OCI-LY1 (cell line): ENCODE measurements around the gene CACNA1C.

ENCODE experiments used
- H2AFZ ChIP-seq: fragments of 200-600 bp; sonication (generic), shearing (Covaris generic); 2 replicates; pipeline ENCODE4 v1.6.0; 2014; ENCODE audit warnings: antibody characterized with exemption, mild to moderate bottlenecking, low read length
- H3F3A ChIP-seq: fragments of 200-600 bp; sonication (generic), shearing (Covaris generic); 2 replicates; pipeline ENCODE4 v1.6.0; 2014; ENCODE audit warnings: mild to moderate bottlenecking, antibody characterized with exemption, low read length, moderate library complexity; ENCODE audit not compliant: insufficient read depth
- H3K27ac ChIP-seq: fragments of 200-600 bp; sonication (generic); 2 replicates; pipeline ENCODE4 v1.5.1; 2014; ENCODE audit warnings: low read length, mixed run types, mild to moderate bottlenecking, low read depth; ENCODE audit not compliant: poor library complexity, severe bottlenecking
- H3K27me3 ChIP-seq: fragments of 200-600 bp; sonication (generic); 2 replicates; pipeline ENCODE4 v1.6.0; 2014; ENCODE audit warnings: antibody characterized with exemption, mild to moderate bottlenecking, low read length, moderate library complexity; ENCODE audit not compliant: insufficient read depth
- H3K36me3 ChIP-seq: fragments of 200-600 bp; sonication (generic); 2 replicates; pipeline ENCODE4 v1.6.1; 2014; ENCODE audit warnings: mild to moderate bottlenecking, antibody characterized with exemption, low read length, moderate library complexity, mixed read lengths; ENCODE audit not compliant: insufficient read depth
- H3K4me1 ChIP-seq: fragments of 200-600 bp; sonication (generic); 2 replicates; pipeline ENCODE4 v1.5.1; 2014; ENCODE audit warnings: mild to moderate bottlenecking, low read length, moderate library complexity; ENCODE audit not compliant: insufficient read depth, severe bottlenecking
- H3K4me2 ChIP-seq: fragments of 200-600 bp; sonication (generic), shearing (Covaris generic); 2 replicates; pipeline ENCODE4 v1.6.1; 2014; ENCODE audit warnings: low read length
- H3K4me3 ChIP-seq: fragments of 200-600 bp; sonication (generic); 2 replicates; pipeline ENCODE4 v1.5.1; 2014; ENCODE audit warnings: low read length, low read depth, mild to moderate bottlenecking, mixed read lengths; ENCODE audit not compliant: poor library complexity, severe bottlenecking
- H3K79me2 ChIP-seq: fragments of 200-600 bp; shearing (Covaris generic); 2 replicates; pipeline ENCODE4 v1.6.1; 2016; ENCODE audit warnings: mixed run types, low read length, mixed read lengths; ENCODE audit not compliant: insufficient read depth
- H3K9ac ChIP-seq: fragments of 200-600 bp; sonication (generic), shearing (Covaris generic); 2 replicates; pipeline ENCODE4 v1.6.1; 2014; ENCODE audit warnings: mild to moderate bottlenecking, low read length, mixed read lengths
- H3K9me2 ChIP-seq: fragments of 200-600 bp; sonication (generic), shearing (Covaris generic); 2 replicates; pipeline ENCODE4 v1.6.1; 2014; ENCODE audit warnings: low read depth, mild to moderate bottlenecking, low read length, mixed read lengths
- H3K9me3 ChIP-seq: fragments of 200-600 bp; shearing (Covaris generic); 2 replicates; pipeline ENCODE4 v1.6.1; 2014; ENCODE audit warnings: low read length, mixed read lengths
- H4K20me1 ChIP-seq: fragments of 200-600 bp; sonication (generic), shearing (Covaris generic); 2 replicates; pipeline ENCODE4 v1.6.0; 2016; ENCODE audit warnings: mild to moderate bottlenecking, low read length; ENCODE audit not compliant: insufficient read depth
- CTCF ChIP-seq: fragments of 200-600 bp; sonication (generic), shearing (Covaris generic); IDR thresholded peaks from 2 replicates; pipeline ENCODE4 v1.5.1; 2017; ENCODE audit warnings: mild to moderate bottlenecking, antibody characterized with exemption, low read length, moderate library complexity, mixed read lengths
- EZH2 ChIP-seq: fragments of 200-600 bp; sonication (generic), shearing (Covaris generic); IDR thresholded peaks from 2 replicates; pipeline ENCODE4 v1.8.0; 2017; ENCODE audit warnings: borderline replicate concordance, mixed run types, mild to moderate bottlenecking, antibody characterized with exemption, low read length, moderate library complexity, mixed read lengths

The CACNA1C gene

DNA sequence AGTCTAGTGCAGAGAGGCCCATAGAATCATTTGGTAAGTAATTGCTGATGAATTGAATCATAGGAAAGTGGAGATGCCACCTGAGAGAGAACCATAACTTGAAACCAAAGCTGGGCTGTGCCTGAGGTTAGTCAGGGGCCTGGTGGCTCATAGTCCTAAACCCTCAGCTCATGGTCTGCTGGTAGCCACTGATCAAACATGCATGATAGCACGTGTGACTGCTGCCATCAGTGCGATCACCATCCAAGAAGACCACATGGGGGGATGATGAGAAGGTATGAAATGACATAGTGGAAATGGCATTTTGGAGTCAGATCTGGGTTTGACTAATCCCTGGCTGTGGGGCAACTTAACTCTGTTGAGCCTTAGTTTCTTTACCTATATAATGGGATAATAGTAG lies 190.5 kb downstream of the CACNA1C start:
- H3K4me2 ChIP-seq = no peak overlapping the region
- peaks cover 85% of the 10 kb centered on the region for H3K4me1 ChIP-seq
- no peak overlapping the region for H3K4me3 ChIP-seq
- no peak overlapping the region for H2AFZ ChIP-seq
- H3F3A ChIP-seq = peaks cover 8% of the 10 kb centered on the region; the same call in 1 of the 2 replicates
- no peaks in the 10 kb centered on the region for H3K79me2 ChIP-seq
- no peak overlapping the region for H3K9ac ChIP-seq
- no peaks in the 10 kb centered on the region for H3K27me3 ChIP-seq
- peak overlapping the region; percentile 100 for H3K27ac ChIP-seq
- H3K9me3 ChIP-seq = no peaks in the 10 kb centered on the region
- no peaks in the 10 kb centered on the region for H3K36me3 ChIP-seq
- H3K9me2 ChIP-seq = no peaks in the 10 kb centered on the region
- no peaks in the 10 kb centered on the region for H4K20me1 ChIP-seq
- TF ChIP-seq CTCF = no peak
- TF ChIP-seq EZH2 = no peak

DNA sequence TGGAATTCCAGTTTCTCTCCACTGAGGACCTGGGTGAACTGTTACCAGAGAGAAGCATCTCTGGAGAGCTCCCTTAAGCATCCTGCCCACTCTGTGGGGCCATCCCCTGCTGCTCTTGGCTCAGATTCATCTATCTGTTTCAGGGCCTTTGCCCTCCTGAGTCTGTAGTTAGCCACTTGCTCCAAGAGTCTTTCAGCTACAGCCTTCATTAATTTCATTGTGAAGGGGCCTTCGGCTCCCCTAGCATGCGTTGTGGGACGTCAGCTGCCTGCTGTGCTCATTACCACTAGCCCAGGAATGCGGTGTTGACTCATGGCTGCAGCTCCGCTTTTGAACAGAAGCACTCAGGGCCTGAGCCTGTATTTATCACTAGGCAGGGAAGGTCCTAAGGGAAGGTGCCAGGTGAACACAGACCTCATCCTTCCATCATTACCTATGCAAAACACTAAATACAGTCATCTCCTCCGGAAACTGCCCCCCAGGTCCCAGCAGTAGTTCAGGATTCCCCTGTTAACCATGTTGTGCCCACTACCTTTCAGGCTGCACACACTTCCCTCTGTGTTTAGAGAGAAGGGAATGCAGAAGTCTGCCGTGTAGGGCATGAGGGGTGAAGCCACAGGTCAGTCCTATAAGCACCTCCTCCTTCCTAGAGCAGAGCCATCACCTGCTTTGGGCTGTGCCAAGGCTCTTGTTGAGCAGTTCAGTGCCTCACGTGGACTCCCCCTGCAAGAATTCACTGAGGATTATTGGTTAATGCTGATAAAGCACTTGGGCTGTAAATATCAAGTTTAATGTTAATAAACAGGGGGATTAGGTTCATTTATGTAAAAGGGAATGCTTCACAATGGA lies 191.4 kb downstream of the CACNA1C start:
- Histone ChIP-seq H3K36me3 (no peaks in the 10 kb centered on the region), H3K9me3 (no peaks in the 10 kb centered on the region), H4K20me1 (no peaks in the 10 kb centered on the region), H3K27ac (peak overlapping the region; percentile 100), H3K79me2 (no peaks in the 10 kb centered on the region), H3K4me3 (no peak overlapping the region), H3F3A (peaks cover 16% of the 10 kb centered on the region; the same call in 1 of the 2 replicates), H3K4me1 (peaks cover 94% of the 10 kb centered on the region), H3K9ac (peak overlapping the region; percentile 80; the same call in 1 of the 2 replicates), H3K27me3 (no peaks in the 10 kb centered on the region), H3K4me2 (peak overlapping the region; percentile 60; the same call in 1 of the 2 replicates), H2AFZ (no peak overlapping the region), H3K9me2 (no peaks in the 10 kb centered on the region)
- TF ChIP-seq CTCF = no peak
- TF ChIP-seq EZH2 = no peak

DNA sequence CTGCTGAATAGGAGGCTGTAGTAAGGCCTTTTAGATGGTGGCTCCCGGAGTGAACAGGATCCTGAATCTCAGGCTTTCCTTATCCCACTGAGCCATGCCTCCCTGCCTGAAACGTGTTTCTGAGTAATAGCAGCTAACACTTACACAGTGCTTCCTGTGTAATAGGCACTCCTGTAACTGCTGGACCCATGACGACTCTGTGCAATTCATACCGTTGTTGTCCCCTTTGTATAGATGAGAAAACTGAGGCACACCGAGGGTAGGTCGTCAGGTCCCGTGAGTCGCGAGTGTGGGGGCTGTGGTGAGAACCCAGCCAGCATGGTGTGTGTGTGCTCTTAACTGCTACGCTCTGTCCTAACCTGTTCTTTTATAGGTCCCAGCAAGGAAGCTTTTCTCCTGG lies 193.6 kb downstream of the CACNA1C start:
- Histone ChIP-seq H3K79me2 (no peaks in the 10 kb centered on the region), H3K4me1 (peaks cover 100% of the 10 kb centered on the region), H3K27me3 (no peaks in the 10 kb centered on the region), H3K36me3 (no peaks in the 10 kb centered on the region), H4K20me1 (no peaks in the 10 kb centered on the region), H3K4me3 (peak overlapping the region; percentile 38), H3K4me2 (peak overlapping the region; percentile 60), H2AFZ (no peak overlapping the region), H3K27ac (peak overlapping the region; percentile 100), H3K9me3 (no peaks in the 10 kb centered on the region), H3K9me2 (no peaks in the 10 kb centered on the region), H3F3A (peaks cover 22% of the 10 kb centered on the region; the same call in 1 of the 2 replicates), H3K9ac (peak overlapping the region; percentile 80)
- no peak for TF ChIP-seq EZH2
- TF ChIP-seq CTCF = no peak
